NCI-H2227 (cell line): ENCODE results near the gene PCDH9.
A peak's percentile ranks its signal among the peaks of the same experiment; 100 is the strongest.

Source experiments
- DNase-seq: peaks from one replicate; lab custom pipeline; 2025; ENCODE audit not compliant: unreplicated experiment; lab: John Stamatoyannopoulos, UW

Gene PCDH9

GRCh38 chr13:67229481-67230403 is at the start of gene PCDH9:
Gene PCDH9, minus strand, starts transcription at chr13:67230336. Its CDS starts 1,896 bp downstream, at chr13:67228440.
- DNase-seq = peak; percentile 31

GRCh38 chr13:67278235-67278634 is 48.1 kb upstream of the PCDH9 start:
- DNase-seq = no peak

- DNase-seq = no peak
Observed at GRCh38 chr13:67277581-67277980, 47.4 kb upstream of the PCDH9 start.

- DNase-seq = no peak
Observed at GRCh38 chr13:67275351-67275960, 45.3 kb upstream of the PCDH9 start.

GRCh38 chr13:67273001-67273400 is 42.9 kb upstream of the PCDH9 start:
- DNase-seq = no peak

- no peak for DNase-seq
Observed at GRCh38 chr13:67267136-67267535, 37.0 kb upstream of the PCDH9 start.

- DNase-seq = no peak
Observed at GRCh38 chr13:67259208-67259607, 29.1 kb upstream of the PCDH9 start.

GRCh38 chr13:67258482-67258881 is 28.3 kb upstream of the PCDH9 start:
- DNase-seq = no peak

- no peak for DNase-seq
Observed at GRCh38 chr13:67238861-67239260, 8.7 kb upstream of the PCDH9 start.

- DNase-seq = peak; percentile 39
Observed at GRCh38 chr13:67238277-67238859, 8.2 kb upstream of the PCDH9 start.

GRCh38 chr13:67235265-67235664 is 5.1 kb upstream of the PCDH9 start:
- no peak for DNase-seq

GRCh38 chr13:67232384-67232783 is 2.2 kb upstream of the PCDH9 start:
- DNase-seq = no peak

- no peak for DNase-seq
Observed at GRCh38 chr13:67231289-67232000, 1.3 kb upstream of the PCDH9 start.

GRCh38 chr13:67230404-67231288 is 510 bp upstream of the PCDH9 start:
- DNase-seq = peak; percentile 97

GRCh38 chr13:67228916-67229315 is 1.2 kb downstream of the PCDH9 start:
- DNase-seq = no peak

GRCh38 chr13:67228031-67228430 is 2.1 kb downstream of the PCDH9 start:
- no peak for DNase-seq

- DNase-seq = no peak
Observed at GRCh38 chr13:67227131-67227983, 2.8 kb downstream of the PCDH9 start.

GRCh38 chr13:67226696-67227095 is 3.4 kb downstream of the PCDH9 start:
- DNase-seq = peak; percentile 80
